CD14-positive monocyte (primary cell): ENCODE data around the gene FBXO4. TPM values are rescaled to one million over a fixed set of nuclear protein-coding genes. Genes with fewer than 3 reads are reported as not detected.

ENCODE experiments used
- DNase-seq, 3 donors: peaks; one replicate each; pipeline ENCODE4 v3.0.0-alpha.2; 2011 to 2022
- H2AFZ ChIP-seq: 2 replicates; pipeline ENCODE4 v1.6.0; 2012; ENCODE audit warnings: mild to moderate bottlenecking, low read depth, low read length, inconsistent platforms; ENCODE audit not compliant: insufficient read depth, poor library complexity, severe bottlenecking
- H3K27ac ChIP-seq, 2 donors: 1 replicate in 1 of 2; 2 replicates in 1 of 2; pipeline ENCODE4 v1.5.1; 2012 to 2013; ENCODE audit warnings: low read length in 2 of 2, control low read depth in 1 of 2, inconsistent platforms in 1 of 2, low read depth in 1 of 2, mild to moderate bottlenecking in 1 of 2
- H3K27me3 ChIP-seq, 2 donors: one replicate each; pipeline versions ENCODE4 v1.6.0 to v1.6.1; 2011 to 2013; ENCODE audit warnings: low read length in 2 of 2; ENCODE audit not compliant: control insufficient read depth in 2 of 2, insufficient read depth in 2 of 2
- H3K36me3 ChIP-seq, 2 donors: replicated peaks in 1 of 2; 1 replicate in 1 of 2; 2 replicates in 1 of 2; pipeline versions ENCODE4 v1.5.1 to v1.6.1; 2012 to 2013; ENCODE audit warnings: low read length in 2 of 2, control low read depth in 1 of 2, inconsistent platforms in 1 of 2, mild to moderate bottlenecking in 1 of 2; ENCODE audit not compliant: insufficient read depth in 2 of 2, control insufficient read depth in 1 of 2
- H3K4me1 ChIP-seq, 2 donors: 1 replicate in 1 of 2; 2 replicates in 1 of 2; pipeline versions ENCODE4 v1.5.1 to v1.6.1; 2012 to 2013; ENCODE audit warnings: low read length in 2 of 2, control low read depth in 1 of 2, inconsistent platforms in 1 of 2, mild to moderate bottlenecking in 1 of 2, moderate library complexity in 1 of 2; ENCODE audit not compliant: insufficient read depth in 2 of 2, control insufficient read depth in 1 of 2
- H3K4me2 ChIP-seq: replicated peaks from 2 replicates; pipeline ENCODE3; 2012; ENCODE audit warnings: low read length, moderate library complexity, mild to moderate bottlenecking; ENCODE audit not compliant: poor library complexity, severe bottlenecking; ENCODE audit errors: extremely low read depth
- H3K4me3 ChIP-seq, 3 experiments: fragments of 200-600 bp in 1 of 3; sonication (generic) in 1 of 3; replicated peaks in 1 of 3; 1 replicate in 2 of 3; 2 replicates in 1 of 3; pipeline ENCODE4 v1.5.1; 2011 to 2013; ENCODE audit warnings: low read length in 3 of 3, mild to moderate bottlenecking in 3 of 3, control low read depth in 2 of 3, low read depth in 2 of 3, inconsistent platforms in 1 of 3, moderate library complexity in 1 of 3
- H3K79me2 ChIP-seq: 2 replicates; pipeline ENCODE4 v1.6.0; 2012; ENCODE audit warnings: mild to moderate bottlenecking, control low read depth, inconsistent platforms, low read length, moderate library complexity; ENCODE audit not compliant: insufficient read depth
- H3K9ac ChIP-seq: 2 replicates; pipeline ENCODE4 v1.6.0; 2017; ENCODE audit warnings: low read length, mild to moderate bottlenecking; ENCODE audit not compliant: insufficient read depth, poor library complexity, severe bottlenecking
- H3K9me3 ChIP-seq, 2 donors: replicated peaks in 1 of 2; 1 replicate in 1 of 2; 2 replicates in 1 of 2; pipeline versions ENCODE4 v1.5.1 to v1.6.1; 2012 to 2013; ENCODE audit warnings: low read length in 2 of 2, control low read depth in 1 of 2; ENCODE audit not compliant: control insufficient read depth in 1 of 2, insufficient read depth in 1 of 2
- H4K20me1 ChIP-seq: 2 replicates; pipeline ENCODE4 v1.6.0; 2012; ENCODE audit warnings: mild to moderate bottlenecking, low read length, control low read depth, moderate library complexity; ENCODE audit not compliant: insufficient read depth
- H3K27ac Mint-ChIP-seq, 7 donors: one replicate each; pipeline ENCODE4 v1.8.0; 2020; ENCODE audit warnings: mild to moderate bottlenecking in 7 of 7, mixed read lengths in 7 of 7, moderate library complexity in 6 of 7, inconsistent platforms in 2 of 7
- H3K27me3 Mint-ChIP-seq, 3 donors: one replicate each; pipeline ENCODE4 v1.8.0; 2021 to 2022; ENCODE audit warnings: low read depth in 3 of 3, mild to moderate bottlenecking in 3 of 3, mixed read lengths in 3 of 3, moderate library complexity in 3 of 3, inconsistent platforms in 1 of 3
- H3K36me3 Mint-ChIP-seq, 2 donors: one replicate each; pipeline ENCODE4 v1.8.0; 2020; ENCODE audit warnings: mixed read lengths in 2 of 2, inconsistent platforms in 1 of 2, mild to moderate bottlenecking in 1 of 2
- H3K4me1 Mint-ChIP-seq: one replicate; pipeline ENCODE4 v1.8.0; 2020; ENCODE audit warnings: mild to moderate bottlenecking, mixed read lengths
- H3K4me3 Mint-ChIP-seq, 2 donors: one replicate each; pipeline ENCODE4 v1.8.0; 2020; ENCODE audit warnings: mild to moderate bottlenecking in 2 of 2, mixed read lengths in 2 of 2, moderate library complexity in 1 of 2
- H3K9me3 Mint-ChIP-seq, 7 donors: one replicate each; pipeline ENCODE4 v1.8.0; 2020 to 2022; ENCODE audit warnings: mixed read lengths in 7 of 7, mild to moderate bottlenecking in 6 of 7, moderate library complexity in 6 of 7, inconsistent platforms in 2 of 7
- WGBS: methylation state at CpG from one replicate; pipeline ENCODE4 v1.1.5; 2013; ENCODE audit warnings: missing lambda C conversion rate; ENCODE audit not compliant: insufficient coverage; 5-methylcytosine and 5-hydroxymethylcytosine counted together
- intact Hi-C, 2 donors: fragments of 100-400 bp; cut with micrococcal nuclease; formaldehyde crosslinking; loops; one replicate each; pipeline versions ENCODE4 v1.15.0 to v1.15.1; 2023
- polyA minus RNA-seq: library from RNA; depleted of rRNA, polyadenylated mRNA; stranded (reverse); fragments of >200 nt; gene quantifications from 2 replicates; pipeline ENCODE4 v1.2.3, GENCODE V29; 2012
- polyA plus RNA-seq, 3 donors: library from polyadenylated mRNA; depleted of rRNA in 1 of 3; unstranded in 2 of 3; stranded (reverse) in 1 of 3; fragments of 300-500 nt in 2 of 3; fragments of >200 nt in 1 of 3; fragmentation: Illumina TruSeq in 2 of 3; gene quantifications; 1 replicate in 2 of 3; 2 replicates in 1 of 3; pipeline ENCODE4 v1.2.3, GENCODE V29; 2012 to 2021
- total RNA-seq, 12 experiments: library from RNA in 1 of 12; stranded (reverse) in 1 of 12; fragments of 120-200 nt in 1 of 12; gene quantifications; one replicate each; pipeline ENCODE4 v1.2.4 and lab custom pipeline; 2013 to 2026; ENCODE audit warnings: mixed read lengths in 6 of 12, inconsistent platforms in 1 of 12
- TF ChIP-seq, protein P1 (sequence below): fragments of 200-600 bp; IDR thresholded peaks from one replicate; pipeline ENCODE4 v1.8.0; 2022; ENCODE audit warnings: antibody characterized with exemption, mild to moderate bottlenecking

FBXO4 gene, protein sequence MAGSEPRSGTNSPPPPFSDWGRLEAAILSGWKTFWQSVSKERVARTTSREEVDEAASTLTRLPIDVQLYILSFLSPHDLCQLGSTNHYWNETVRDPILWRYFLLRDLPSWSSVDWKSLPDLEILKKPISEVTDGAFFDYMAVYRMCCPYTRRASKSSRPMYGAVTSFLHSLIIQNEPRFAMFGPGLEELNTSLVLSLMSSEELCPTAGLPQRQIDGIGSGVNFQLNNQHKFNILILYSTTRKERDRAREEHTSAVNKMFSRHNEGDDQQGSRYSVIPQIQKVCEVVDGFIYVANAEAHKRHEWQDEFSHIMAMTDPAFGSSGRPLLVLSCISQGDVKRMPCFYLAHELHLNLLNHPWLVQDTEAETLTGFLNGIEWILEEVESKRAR
- 9.1 TPM for total RNA-seq (2013)
- polyA plus RNA-seq (10 to 100 TPM in 1 of 3 donors, 1 to 10 TPM in 2; 3.7 to 10.4 (median 8.7) TPM), polyA minus RNA-seq (2.4 and 2.5 TPM in 2 replicates), total RNA-seq (lab: John Stamatoyannopoulos, UW) (0.34 to 5.3 (median 2.6) reads per million in 11 experiments)

DNA sequence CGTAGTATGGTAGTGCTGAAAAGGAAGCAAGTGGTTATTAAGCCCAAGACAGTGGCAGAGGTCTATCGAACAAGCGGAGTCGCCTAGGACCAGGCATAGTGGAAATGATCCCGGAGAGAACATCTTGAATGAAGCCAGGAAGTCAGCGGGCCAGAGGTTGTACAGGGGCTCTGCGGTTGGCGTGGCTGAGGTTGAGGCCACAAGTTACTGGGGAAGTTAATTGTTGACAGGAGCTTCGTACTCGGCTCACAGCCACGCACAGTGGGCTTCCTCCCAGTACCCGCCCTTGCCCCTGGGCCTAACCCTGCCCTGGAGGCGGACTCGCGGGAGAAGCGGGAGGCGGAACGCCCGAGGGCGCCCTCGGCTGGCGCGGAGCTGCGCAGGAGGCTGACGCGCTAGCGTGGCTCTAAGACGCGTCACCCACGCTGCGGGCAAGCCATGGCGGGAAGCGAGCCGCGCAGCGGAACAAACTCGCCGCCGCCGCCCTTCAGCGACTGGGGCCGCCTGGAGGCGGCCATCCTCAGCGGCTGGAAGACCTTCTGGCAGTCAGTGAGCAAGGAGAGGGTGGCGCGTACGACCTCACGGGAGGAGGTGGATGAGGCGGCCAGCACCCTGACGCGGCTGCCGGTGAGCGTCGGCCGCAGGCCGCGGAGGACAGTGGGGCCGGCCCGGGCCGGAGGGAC lies at the start of gene FBXO4:
Gene FBXO4, plus strand, starts transcription at position 410 of the 683 bp plus-strand sequence. Its CDS starts 29 bp downstream, at position 439.
- Histone ChIP-seq H3K79me2 (peaks cover 3% of the 10 kb centered on the region), H3K4me3 (peak within 1 kb of the TSS; percentile 71 to 90 (median 81)), H3K4me2 (peak within 1 kb of the TSS; percentile 83), H2AFZ (peak within 1 kb of the TSS; percentile 97), H4K20me1 (no peaks in the 10 kb centered on the region), H3K27me3 (no peaks in the 10 kb centered on the region), H3K9ac (peak within 1 kb of the TSS; percentile 92), H3K27ac (peak within 1 kb of the TSS; percentile 86 to 89), H3K9me3 (no peaks in the 10 kb centered on the region), H3K36me3 (peaks cover 12 to 20% of the 10 kb centered on the region in 2 donors), H3K4me1 (peaks cover 15 to 23% of the 10 kb centered on the region in 2 donors)
- WGBS, result under 1% methylated on average over 59 of the region's 60 CpGs
- peaks cover 14 to 15% of the 10 kb centered on the region in 2 donors for H3K36me3 Mint-ChIP-seq
- H3K27me3 Mint-ChIP-seq, result no peaks in the 10 kb centered on the region
- TF ChIP-seq, protein P1, sequence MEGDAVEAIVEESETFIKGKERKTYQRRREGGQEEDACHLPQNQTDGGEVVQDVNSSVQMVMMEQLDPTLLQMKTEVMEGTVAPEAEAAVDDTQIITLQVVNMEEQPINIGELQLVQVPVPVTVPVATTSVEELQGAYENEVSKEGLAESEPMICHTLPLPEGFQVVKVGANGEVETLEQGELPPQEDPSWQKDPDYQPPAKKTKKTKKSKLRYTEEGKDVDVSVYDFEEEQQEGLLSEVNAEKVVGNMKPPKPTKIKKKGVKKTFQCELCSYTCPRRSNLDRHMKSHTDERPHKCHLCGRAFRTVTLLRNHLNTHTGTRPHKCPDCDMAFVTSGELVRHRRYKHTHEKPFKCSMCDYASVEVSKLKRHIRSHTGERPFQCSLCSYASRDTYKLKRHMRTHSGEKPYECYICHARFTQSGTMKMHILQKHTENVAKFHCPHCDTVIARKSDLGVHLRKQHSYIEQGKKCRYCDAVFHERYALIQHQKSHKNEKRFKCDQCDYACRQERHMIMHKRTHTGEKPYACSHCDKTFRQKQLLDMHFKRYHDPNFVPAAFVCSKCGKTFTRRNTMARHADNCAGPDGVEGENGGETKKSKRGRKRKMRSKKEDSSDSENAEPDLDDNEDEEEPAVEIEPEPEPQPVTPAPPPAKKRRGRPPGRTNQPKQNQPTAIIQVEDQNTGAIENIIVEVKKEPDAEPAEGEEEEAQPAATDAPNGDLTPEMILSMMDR, result peak; percentile 67
- DNase-seq, result peak; percentile 82 to 89 (median 87)
- peak within 1 kb of the TSS; percentile 89 to 92 for H3K4me3 Mint-ChIP-seq
- H3K9me3 Mint-ChIP-seq, result peaks cover 0 to 2% (median 0%) of the 10 kb centered on the region in 7 donors
- H3K4me1 Mint-ChIP-seq, result peaks cover 17% of the 10 kb centered on the region
- intact Hi-C loops, result loop anchor here (5.0 to 10.0 kb wide), 3 partner anchors 50 to 1117 kb away; partner anchors contain the start of genes OXCT1 (in 2 of the 2) and ANXA2R (in 1 of the 2)
- H3K27ac Mint-ChIP-seq, result peak within 1 kb of the TSS; percentile 86 to 99 (median 95)

DNA sequence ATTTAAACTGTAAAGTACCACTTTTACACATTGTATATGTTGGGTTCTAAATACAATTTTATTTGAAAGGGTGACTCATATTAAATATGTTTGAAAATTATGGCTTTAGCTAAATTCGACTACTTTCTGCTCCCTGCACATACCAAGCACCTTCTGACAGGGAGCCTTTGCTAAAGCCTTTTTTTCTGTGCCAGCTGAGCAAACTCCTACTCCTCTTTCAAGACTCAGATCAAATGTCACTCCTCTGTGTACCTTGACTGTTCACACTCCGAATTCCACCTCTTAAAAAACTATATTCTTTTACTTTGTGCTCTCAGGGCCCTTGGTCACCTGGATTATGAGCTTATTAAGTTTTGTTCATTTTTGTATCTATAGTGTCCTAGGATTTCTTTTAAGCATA lies 48.4 kb upstream of the FBXO4 start:
- intact Hi-C loops, result loop anchor here in 1 of 2 donors (10.0 kb wide), 1 partner anchor 48 kb away; the partner anchor contains the start of gene FBXO4
- H3K27ac Mint-ChIP-seq, result no peak overlapping the region

More for the DNA sequence above, 48.4 kb upstream of the FBXO4 start:
- no peak overlapping the region for H3K4me3 ChIP-seq
- H3K4me1 Mint-ChIP-seq, result no peaks in the 10 kb centered on the region
- TF ChIP-seq, protein P1, result no peak
- no peak for DNase-seq
- H3K4me2 ChIP-seq, result no peak overlapping the region
- H4K20me1 ChIP-seq, result no peaks in the 10 kb centered on the region
- H3K27me3 Mint-ChIP-seq, result peaks cover 3 to 7% (median 6%) of the 10 kb centered on the region in 3 donors
- H2AFZ ChIP-seq, result no peak overlapping the region
- H3K4me3 Mint-ChIP-seq, result no peak overlapping the region
- no peak overlapping the region for H3K27ac ChIP-seq
- no peaks in the 10 kb centered on the region for H3K36me3 Mint-ChIP-seq
- WGBS, result no CpG with 5 or more reads among the region's 2 CpGs
- H3K9me3 Mint-ChIP-seq, result no peaks in the 10 kb centered on the region
- no peaks in the 10 kb centered on the region for H3K9me3 ChIP-seq
- H3K9ac ChIP-seq, result no peak overlapping the region
- H3K79me2 ChIP-seq, result no peaks in the 10 kb centered on the region
- no peaks in the 10 kb centered on the region for H3K36me3 ChIP-seq
- no peaks in the 10 kb centered on the region for H3K27me3 ChIP-seq
- no peaks in the 10 kb centered on the region for H3K4me1 ChIP-seq
